DOHH2 (cell line): ENCODE measurements around the gene PLSCR5.

Experiments
- H3F3A ChIP-seq: fragments of 200-600 bp; sonication (generic), shearing (Covaris generic); 2 replicates; pipeline ENCODE4 v1.6.0; 2016; ENCODE audit warnings: antibody characterized with exemption, mild to moderate bottlenecking; ENCODE audit not compliant: control insufficient read depth, insufficient read depth
- H3K27ac ChIP-seq: fragments of 200-600 bp; sonication (generic); 2 replicates; pipeline ENCODE4 v1.5.1; 2014; ENCODE audit warnings: low read depth, mild to moderate bottlenecking, low read length, moderate library complexity
- H3K27me3 ChIP-seq: fragments of 200-600 bp; sonication (generic); 2 replicates; pipeline ENCODE4 v1.6.1; 2014; ENCODE audit warnings: mild to moderate bottlenecking, low read length, mixed read lengths; ENCODE audit not compliant: control insufficient read depth
- H3K36me3 ChIP-seq: fragments of 200-600 bp; sonication (generic); 2 replicates; pipeline ENCODE4 v1.6.1; 2014; ENCODE audit warnings: mild to moderate bottlenecking, low read length, moderate library complexity, mixed read lengths; ENCODE audit not compliant: control insufficient read depth
- H3K4me1 ChIP-seq: fragments of 200-600 bp; sonication (generic); 2 replicates; pipeline ENCODE4 v1.6.1; 2014; ENCODE audit warnings: mild to moderate bottlenecking, low read length, mixed read lengths; ENCODE audit not compliant: control insufficient read depth
- H3K4me2 ChIP-seq: fragments of 200-600 bp; sonication (generic); 2 replicates; pipeline ENCODE4 v1.6.0; 2014; ENCODE audit warnings: mild to moderate bottlenecking, low read length, moderate library complexity
- H3K4me3 ChIP-seq: fragments of 200-600 bp; sonication (generic); 2 replicates; pipeline ENCODE4 v1.5.1; 2014; ENCODE audit warnings: mild to moderate bottlenecking, low read length, mixed read lengths
- H3K79me2 ChIP-seq: fragments of 200-600 bp; sonication (generic); 2 replicates; pipeline ENCODE4 v1.6.1; 2014; ENCODE audit warnings: mild to moderate bottlenecking, low read length, mixed read lengths; ENCODE audit not compliant: control insufficient read depth
- H3K9me2 ChIP-seq: fragments of 200-600 bp; sonication (generic); replicated peaks from 2 replicates; pipeline ENCODE4 v1.6.1; 2014; ENCODE audit warnings: mild to moderate bottlenecking, low read length, mixed read lengths; ENCODE audit not compliant: control insufficient read depth
- H3K9me3 ChIP-seq: fragments of 200-600 bp; sonication (generic); 2 replicates; pipeline ENCODE4 v1.6.1; 2014; ENCODE audit warnings: antibody characterized with exemption, low read length, mixed read lengths; ENCODE audit not compliant: control insufficient read depth, insufficient read depth
- H4K20me1 ChIP-seq: fragments of 200-600 bp; sonication (generic); 2 replicates; pipeline ENCODE4 v1.6.0; 2014; ENCODE audit warnings: low read depth, mild to moderate bottlenecking, antibody characterized with exemption, low read length, moderate library complexity; ENCODE audit not compliant: control insufficient read depth, insufficient read depth
- CTCF ChIP-seq: fragments of 200-600 bp; sonication (generic); IDR thresholded peaks from one replicate; pipeline ENCODE4 v1.5.1; 2014; ENCODE audit warnings: antibody characterized with exemption, mild to moderate bottlenecking, low read depth, low read length; ENCODE audit not compliant: poor library complexity, severe bottlenecking
- EZH2phosphoT487 ChIP-seq: fragments of 200-600 bp; sonication (generic); IDR thresholded peaks from 2 replicates; pipeline ENCODE4 v1.6.1; 2017; ENCODE audit warnings: borderline replicate concordance, mild to moderate bottlenecking, antibody characterized with exemption, low read length, moderate library complexity, mixed read lengths

Gene PLSCR5

DNA sequence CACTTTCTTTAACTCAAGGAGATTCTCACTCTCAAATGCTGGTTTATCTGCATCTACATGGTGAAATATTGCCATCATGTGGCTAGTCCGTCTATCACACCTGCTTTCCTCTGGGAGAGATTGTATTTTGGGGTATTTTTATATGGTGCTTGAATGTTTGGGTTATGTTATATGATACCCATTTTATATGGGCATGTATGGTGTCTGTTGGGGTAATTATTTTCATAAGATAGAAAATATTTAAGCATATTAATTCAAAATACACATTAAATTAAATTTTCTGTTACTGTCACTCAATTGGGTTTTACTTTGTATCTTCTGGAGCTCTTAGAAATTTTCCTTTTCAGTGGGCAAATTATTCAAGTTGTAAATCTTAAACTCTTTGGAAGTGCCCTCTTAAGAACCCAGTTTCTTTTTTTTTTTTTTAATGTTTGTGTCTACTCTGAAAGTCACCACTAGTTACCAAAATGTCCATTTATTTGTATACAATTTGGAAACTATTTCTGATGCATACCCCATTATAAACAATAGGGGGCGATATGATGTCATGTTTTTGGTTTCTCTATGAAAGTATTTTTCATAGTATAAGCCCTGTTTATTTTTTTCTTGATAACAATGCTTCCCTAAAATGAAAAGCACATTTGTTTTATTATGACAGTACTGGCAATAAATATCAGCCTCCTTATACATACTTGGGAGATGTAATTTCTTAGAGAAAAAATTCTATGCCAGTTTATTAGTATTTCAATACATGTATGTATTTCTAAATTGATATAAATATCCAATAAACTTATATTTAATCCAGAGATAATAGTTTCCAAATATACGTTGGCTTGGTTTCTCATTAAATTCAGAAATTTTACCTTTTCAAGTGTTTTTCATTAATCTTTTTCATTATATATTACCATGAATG is 36.1 kb upstream of the PLSCR5 start:
- TF ChIP-seq CTCF, result peak; percentile 60
- no peak for TF ChIP-seq EZH2phosphoT487
- Histone ChIP-seq H3K79me2 (no peaks in the 10 kb centered on the region), H3F3A (no peaks in the 10 kb centered on the region), H3K9me3 (no peaks in the 10 kb centered on the region), H3K4me2 (no peak overlapping the region), H3K27ac (no peak overlapping the region), H3K4me1 (no peaks in the 10 kb centered on the region), H3K9me2 (no peaks in the 10 kb centered on the region), H3K36me3 (no peaks in the 10 kb centered on the region), H4K20me1 (no peaks in the 10 kb centered on the region), H3K27me3 (no peaks in the 10 kb centered on the region), H3K4me3 (no peak overlapping the region)

DNA sequence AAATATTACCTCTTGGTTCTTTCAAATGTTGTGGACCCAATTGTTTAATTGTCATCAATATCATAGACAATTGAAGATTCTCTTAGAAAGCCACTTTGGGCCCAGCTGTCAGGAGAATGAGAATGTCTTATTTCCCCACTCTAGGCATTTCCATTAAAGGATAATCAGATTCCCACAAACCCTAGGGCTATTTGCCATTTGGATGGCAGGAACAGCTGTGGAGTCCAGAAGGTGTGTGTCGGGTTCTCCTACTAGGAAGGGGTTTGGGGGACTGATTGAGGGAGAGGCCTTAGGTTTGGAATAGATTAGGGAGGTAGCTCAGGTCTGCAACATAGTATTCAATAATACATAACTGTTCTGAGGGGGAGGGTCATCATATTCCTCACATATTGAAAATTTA is 35.2 kb upstream of the PLSCR5 start:
- Histone ChIP-seq H3K4me3 (no peak overlapping the region), H3K4me2 (no peak overlapping the region), H3F3A (no peaks in the 10 kb centered on the region), H3K4me1 (no peaks in the 10 kb centered on the region), H4K20me1 (no peaks in the 10 kb centered on the region), H3K27ac (no peak overlapping the region), H3K36me3 (no peaks in the 10 kb centered on the region), H3K9me3 (no peaks in the 10 kb centered on the region), H3K79me2 (no peaks in the 10 kb centered on the region), H3K9me2 (no peaks in the 10 kb centered on the region), H3K27me3 (no peaks in the 10 kb centered on the region)
- TF ChIP-seq CTCF (no peak), EZH2phosphoT487 (no peak)

DNA sequence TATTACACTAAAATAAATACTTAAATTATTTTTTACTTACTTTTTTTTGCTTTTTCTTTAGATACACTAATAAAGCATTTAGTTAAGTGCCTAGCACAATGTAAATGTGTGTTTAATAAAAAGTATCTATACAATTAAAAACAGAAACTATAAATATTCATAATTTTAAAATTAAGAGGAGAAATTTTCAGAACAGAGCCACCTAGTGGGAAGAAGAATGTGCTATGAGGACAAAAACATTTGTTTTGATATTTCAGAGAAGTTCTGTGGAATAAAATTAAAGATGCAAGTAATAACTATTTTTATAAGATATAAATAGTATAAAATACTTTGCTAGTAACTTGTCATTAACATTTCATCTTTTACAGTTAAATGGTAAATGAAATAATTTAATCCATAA is 33.6 kb upstream of the PLSCR5 start:
- Histone ChIP-seq H3K9me2 (no peaks in the 10 kb centered on the region), H4K20me1 (no peaks in the 10 kb centered on the region), H3F3A (no peaks in the 10 kb centered on the region), H3K4me1 (no peaks in the 10 kb centered on the region), H3K79me2 (no peaks in the 10 kb centered on the region), H3K4me2 (no peak overlapping the region), H3K27me3 (no peaks in the 10 kb centered on the region), H3K36me3 (no peaks in the 10 kb centered on the region), H3K9me3 (no peaks in the 10 kb centered on the region), H3K27ac (no peak overlapping the region), H3K4me3 (no peak overlapping the region)
- TF ChIP-seq EZH2phosphoT487 (no peak), CTCF (no peak)
